Keratinocyte (primary cell): Measurements from ENCODE around the gene HMCES. TPM values are rescaled to one million over a fixed set of nuclear protein-coding genes. Genes with fewer than 3 reads are reported as not detected.

Experiments
- DNase-seq: peaks from one replicate; pipeline ENCODE4 v3.0.0-alpha.2; 2011; ENCODE audit warnings: low read depth, missing footprints, low spot score
- FAIRE-seq: peaks from 2 replicates; lab custom pipeline; 2011; peaks lifted over from hg19 to GRCh38; lab: Jason Lieb, UNC
- H2AFZ ChIP-seq: 2 replicates; pipeline ENCODE4 v1.6.0; 2012; ENCODE audit warnings: low read length, control low read depth, inconsistent platforms; ENCODE audit not compliant: control insufficient read depth
- H3K27ac ChIP-seq: 2 replicates; pipeline ENCODE4 v1.5.1; 2011; ENCODE audit warnings: low read length; ENCODE audit not compliant: control insufficient read depth, insufficient read depth
- H3K27me3 ChIP-seq: 3 replicates; pipeline ENCODE4 v1.6.0; 2011; ENCODE audit warnings: low read length; ENCODE audit not compliant: control insufficient read depth, insufficient read depth; ENCODE audit errors: extremely low read depth
- H3K36me3 ChIP-seq, 2 experiments: 2 replicates in 1 of 2; 3 replicates in 1 of 2; pipeline ENCODE4 v1.5.1; 2011; ENCODE audit warnings: low read length in 2 of 2, mild to moderate bottlenecking in 1 of 2; ENCODE audit not compliant: control insufficient read depth in 2 of 2, insufficient read depth in 2 of 2; ENCODE audit errors: extremely low read depth in 1 of 2
- H3K4me1 ChIP-seq: 3 replicates; pipeline ENCODE4 v1.5.1; 2011; ENCODE audit warnings: low read length; ENCODE audit not compliant: control insufficient read depth, insufficient read depth; ENCODE audit errors: extremely low read depth
- H3K4me2 ChIP-seq: 3 replicates; pipeline ENCODE4 v1.6.0; 2011; ENCODE audit warnings: low read depth, low read length; ENCODE audit not compliant: control insufficient read depth, insufficient read depth; ENCODE audit errors: extremely low read depth
- H3K4me3 ChIP-seq, 3 experiments: fragments of 200-600 bp in 1 of 3; sonication (generic) in 1 of 3; 2 replicates in 2 of 3; 3 replicates in 1 of 3; pipeline ENCODE4 v1.5.1; 2011 to 2016; ENCODE audit warnings: low read length in 3 of 3, mild to moderate bottlenecking in 3 of 3, control low read depth in 2 of 3, inconsistent platforms in 1 of 3, low read depth in 1 of 3, mixed read lengths in 1 of 3, mixed run types in 1 of 3, moderate library complexity in 1 of 3; ENCODE audit not compliant: control insufficient read depth in 2 of 3, insufficient read depth in 2 of 3; ENCODE audit errors: extremely low read depth in 1 of 3
- H3K79me2 ChIP-seq: 2 replicates; pipeline ENCODE4 v1.6.0; 2012; ENCODE audit warnings: low read length; ENCODE audit not compliant: control insufficient read depth, insufficient read depth
- H3K9ac ChIP-seq: 3 replicates; pipeline ENCODE4 v1.6.0; 2011; ENCODE audit warnings: low read length; ENCODE audit not compliant: control insufficient read depth, insufficient read depth; ENCODE audit errors: extremely low read depth
- H3K9me1 ChIP-seq: 3 replicates; pipeline ENCODE4 v1.6.0; 2011; ENCODE audit warnings: low read length; ENCODE audit not compliant: control insufficient read depth, insufficient read depth; ENCODE audit errors: extremely low read depth
- H3K9me3 ChIP-seq: 2 replicates; pipeline ENCODE4 v1.5.1; 2012; ENCODE audit warnings: low read depth, low read length; ENCODE audit not compliant: control insufficient read depth
- H4K20me1 ChIP-seq: 3 replicates; pipeline ENCODE4 v1.6.0; 2011; ENCODE audit warnings: low read length; ENCODE audit not compliant: control insufficient read depth, insufficient read depth; ENCODE audit errors: extremely low read depth
- EZH2 ChIP-seq: IDR thresholded peaks from one replicate; pipeline ENCODE4 v1.6.1; 2012; ENCODE audit warnings: inconsistent platforms, mild to moderate bottlenecking, low read length, moderate library complexity
- dilution Hi-C: fragments of 300-500 bp; cut with MboI; formaldehyde crosslinking; loops from one replicate; pipeline ENCODE4 v1.7.0; 2020; ENCODE audit warnings: low sequenced_read_pairs; ENCODE audit not compliant: extremely low pct_ligation_motif_present
- polyA plus RNA-seq, 5 experiments: library from polyadenylated mRNA; depleted of rRNA in 3 of 5; stranded (reverse) in 3 of 5; stranded (forward) in 1 of 5; unstranded in 1 of 5; fragments of >200 nt; gene quantifications; 1 replicate in 1 of 5; 2 replicates in 3 of 5; 3 replicates in 1 of 5; pipeline versions ENCODE4 v1.2.1 to v1.2.3, GENCODE V29; 2011 to 2012; ENCODE audit warnings: missing spikeins in 2 of 5, low read depth in 1 of 5, low replicate concordance in 1 of 5
- TF ChIP-seq, protein P1 (sequence below), 3 experiments: IDR thresholded peaks in 1 of 3; conservative IDR thresholded peaks in 1 of 3; optimal IDR thresholded peaks in 1 of 3; 2 replicates in 2 of 3; 3 replicates in 1 of 3; pipeline versions ENCODE3 to v1.5.1; 2011; ENCODE audit warnings: low read length in 3 of 3, mild to moderate bottlenecking in 3 of 3, moderate library complexity in 2 of 3, control low read depth in 1 of 3, inconsistent platforms in 1 of 3; ENCODE audit not compliant: insufficient read depth in 2 of 3; ENCODE audit errors: extremely low read depth in 1 of 3

Gene HMCES
- polyA plus RNA-seq, 1 donor (not counting 4 experiments of a cell fraction or from before 2014, with no cell fraction given), result 54.6 TPM

DNA sequence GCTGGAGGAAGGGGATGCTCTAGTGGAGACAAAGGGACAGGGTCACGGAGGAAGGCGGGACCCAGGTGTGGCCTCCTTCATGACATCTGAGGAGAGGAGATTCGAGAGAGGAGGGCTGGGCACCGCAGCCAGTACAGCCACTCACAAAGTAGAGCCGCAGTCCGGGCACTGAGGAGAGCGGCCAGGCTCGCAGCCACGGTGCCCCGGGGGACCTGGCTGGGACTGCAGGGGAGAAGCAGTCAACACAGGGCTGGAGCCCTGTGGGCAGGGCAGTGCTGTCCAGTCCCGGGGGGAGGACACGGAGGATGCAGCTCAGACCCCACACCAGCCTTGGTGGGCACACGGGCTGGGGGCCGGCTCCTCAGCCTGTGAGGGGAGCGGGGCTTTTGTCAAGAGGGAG lies 40.3 kb downstream of the HMCES start:
- DNase-seq (no peak), FAIRE-seq (no peak)
- H2AFZ ChIP-seq, result no peak overlapping the region
- H3K27me3 ChIP-seq, result no peaks in the 10 kb centered on the region
- TF ChIP-seq EZH2, result no peak
- TF ChIP-seq, protein P1, sequence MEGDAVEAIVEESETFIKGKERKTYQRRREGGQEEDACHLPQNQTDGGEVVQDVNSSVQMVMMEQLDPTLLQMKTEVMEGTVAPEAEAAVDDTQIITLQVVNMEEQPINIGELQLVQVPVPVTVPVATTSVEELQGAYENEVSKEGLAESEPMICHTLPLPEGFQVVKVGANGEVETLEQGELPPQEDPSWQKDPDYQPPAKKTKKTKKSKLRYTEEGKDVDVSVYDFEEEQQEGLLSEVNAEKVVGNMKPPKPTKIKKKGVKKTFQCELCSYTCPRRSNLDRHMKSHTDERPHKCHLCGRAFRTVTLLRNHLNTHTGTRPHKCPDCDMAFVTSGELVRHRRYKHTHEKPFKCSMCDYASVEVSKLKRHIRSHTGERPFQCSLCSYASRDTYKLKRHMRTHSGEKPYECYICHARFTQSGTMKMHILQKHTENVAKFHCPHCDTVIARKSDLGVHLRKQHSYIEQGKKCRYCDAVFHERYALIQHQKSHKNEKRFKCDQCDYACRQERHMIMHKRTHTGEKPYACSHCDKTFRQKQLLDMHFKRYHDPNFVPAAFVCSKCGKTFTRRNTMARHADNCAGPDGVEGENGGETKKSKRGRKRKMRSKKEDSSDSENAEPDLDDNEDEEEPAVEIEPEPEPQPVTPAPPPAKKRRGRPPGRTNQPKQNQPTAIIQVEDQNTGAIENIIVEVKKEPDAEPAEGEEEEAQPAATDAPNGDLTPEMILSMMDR (optimal IDR thresholded peaks at IDR 0.05 in 1 of 3, IDR thresholded peaks at IDR 0.05 in 1 of 3, conservative IDR thresholded peaks at IDR 0.05 in 1 of 3; ENCODE audit: extremely low read depth in 1 of 3, insufficient read depth in 2 of 3, low read length in 3 of 3), result no peak
- no peak overlapping the region for H3K4me3 ChIP-seq
- no peaks in the 10 kb centered on the region for H4K20me1 ChIP-seq
- H3K79me2 ChIP-seq, result no peaks in the 10 kb centered on the region
- H3K4me1 ChIP-seq, result peaks cover 8% of the 10 kb centered on the region
- no peak overlapping the region for H3K9ac ChIP-seq
- H3K9me3 ChIP-seq, result no peaks in the 10 kb centered on the region
- H3K27ac ChIP-seq, result no peak overlapping the region
- H3K36me3 ChIP-seq, result no peaks in the 10 kb centered on the region
- dilution Hi-C loops, result no loop called here
- no peaks in the 10 kb centered on the region for H3K9me1 ChIP-seq
- no peak overlapping the region for H3K4me2 ChIP-seq

DNA sequence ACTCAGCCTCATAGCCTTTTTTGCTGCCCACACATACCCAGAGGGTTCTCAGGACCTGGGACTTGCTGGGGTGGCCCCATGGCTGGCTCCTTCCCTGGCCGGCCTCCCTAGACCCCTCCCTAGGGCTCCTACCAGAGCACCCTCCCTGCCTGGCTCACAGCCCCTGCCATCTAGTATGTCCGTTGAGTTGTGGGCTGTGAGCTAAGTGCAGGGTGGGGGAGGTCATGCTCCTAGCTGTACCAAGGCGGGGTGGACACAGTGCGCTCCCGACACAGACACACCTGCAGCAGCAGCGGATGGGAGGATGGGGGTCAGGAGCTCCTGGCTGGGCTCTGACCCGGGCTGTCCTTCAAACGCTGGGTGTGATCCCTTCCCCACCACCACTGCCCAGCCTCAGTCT lies 41.6 kb downstream of the HMCES start:
- TF ChIP-seq, protein P1 (optimal IDR thresholded peaks at IDR 0.05 in 1 of 3, IDR thresholded peaks at IDR 0.05 in 1 of 3, conservative IDR thresholded peaks at IDR 0.05 in 1 of 3; ENCODE audit: extremely low read depth in 1 of 3, insufficient read depth in 2 of 3, low read length in 3 of 3), result no peak
- no peak for TF ChIP-seq EZH2
- Histone ChIP-seq H3K4me2 (no peak overlapping the region), H3K9me3 (no peaks in the 10 kb centered on the region), H3K36me3 (no peaks in the 10 kb centered on the region), H3K9ac (no peak overlapping the region), H3K27ac (no peak overlapping the region), H4K20me1 (no peaks in the 10 kb centered on the region), H3K9me1 (no peaks in the 10 kb centered on the region), H3K4me1 (no peaks in the 10 kb centered on the region), H3K27me3 (no peaks in the 10 kb centered on the region), H3K79me2 (no peaks in the 10 kb centered on the region), H3K4me3 (no peak overlapping the region), H2AFZ (no peak overlapping the region)
- dilution Hi-C loops, result no loop called here
- DNase-seq (no peak), FAIRE-seq (no peak)
